Ovary (tissue), 10 donors: ENCODE results near the gene TNPO2. TPM values are rescaled to one million over a fixed set of nuclear protein-coding genes. Genes with fewer than 3 reads are reported as not detected.

Experiments
- DNase-seq, 5 donors: peaks; one replicate each; pipeline ENCODE4 v3.0.0-alpha.2; 2019 to 2020
- H3K27ac ChIP-seq, 2 donors: fragments of 200-600 bp; one replicate each; pipeline versions ENCODE4 v1.5.1 to v1.8.0; 2019 to 2022
- H3K27me3 ChIP-seq: fragments of 200-600 bp; one replicate; pipeline ENCODE4 v1.8.0; 2022
- H3K36me3 ChIP-seq: fragments of 200-600 bp; sonication (generic); one replicate; pipeline ENCODE4 v1.5.1; 2019
- H3K4me1 ChIP-seq: one replicate; pipeline ENCODE4 v1.8.1; 2013; ENCODE audit warnings: mild to moderate bottlenecking, moderate library complexity; ENCODE audit not compliant: insufficient read depth
- H3K4me3 ChIP-seq: fragments of 200-600 bp; sonication (generic); one replicate; pipeline ENCODE4 v1.5.1; 2017
- H3K9me3 ChIP-seq, 2 donors: fragments of 200-600 bp in 1 of 2; sonication (generic) in 1 of 2; one replicate each; pipeline versions ENCODE4 v1.5.1 to v1.8.1; 2013 to 2019; ENCODE audit warnings: mild to moderate bottlenecking in 1 of 2, moderate library complexity in 1 of 2
- EP300 ChIP-seq: sonication (generic); formaldehyde crosslinking; IDR thresholded peaks from one replicate; pipeline ENCODE4 v1.6.1; 2017; ENCODE audit warnings: antibody characterized with exemption
- POLR2A ChIP-seq: fragments of 450-650 bp; IDR thresholded peaks from one replicate; pipeline ENCODE4 v1.6.1; 2017; ENCODE audit warnings: antibody characterized with exemption, mild to moderate bottlenecking, moderate library complexity
- WGBS, 3 donors: extraction: QIAGEN DNeasy Blood & Tissue Kit in 1 of 3; methylation state at CpG; one replicate each; pipeline versions ENCODE4 v1.1.5 to v1.1.7; 2013 to 2017; 5-methylcytosine and 5-hydroxymethylcytosine counted together
- intact Hi-C, 4 donors: fragments of 100-400 bp; cut with DNase I; formaldehyde crosslinking; loops; one replicate each; pipeline versions ENCODE4 v1.11.0 to v1.15.1; 2022 to 2023
- long read RNA-seq, 3 donors: library from polyadenylated mRNA in 2 of 3; unstranded in 2 of 3; transcript quantifications; one replicate each; pipeline ENCODE4 v2.0.0 and lab custom pipeline, GENCODE V29; 2021 to 2026
- polyA plus RNA-seq, 2 donors: library from polyadenylated mRNA; stranded (reverse); fragments of 200-250 nt in 1 of 2; fragments of 350-450 nt in 1 of 2; fragmentation: Illumina TruSeq in 1 of 2; extraction: RNeasy Lipid Tissue Mini Kit (QIAGEN cat#74804) in 1 of 2; gene quantifications; one replicate each; pipeline ENCODE4 v1.2.3, GENCODE V29; 2013 to 2014
- total RNA-seq, 7 donors: library from RNA; depleted of rRNA in 2 of 7; stranded (reverse); fragments of >200 nt in 2 of 7; fragmentation: NEBNext Ultra II Directional in 3 of 7; extraction: Animal tissue kit (Norgen Biotek cat#: 25700) in 3 of 7; gene quantifications; one replicate each; pipeline versions ENCODE4 v1.1.0 to v1.2.4, GENCODE V29; 2016 to 2023
- TF ChIP-seq, protein P1 (sequence below), 3 donors: fragments of 450-650 bp in 2 of 3; fragments of 200-600 bp in 1 of 3; IDR thresholded peaks; one replicate each; pipeline versions ENCODE4 v1.5.1 to v1.8.0; 2016 to 2022; ENCODE audit warnings: antibody characterized with exemption in 3 of 3, mild to moderate bottlenecking in 1 of 3
- donor health status: DM: no; HTN: no; CAD: no; lungs with moderate emphysema.
- donor health status: DM: no; HTN: no; CAD: no.
- donor health status: Bipolar disorder and iron deficiency.
- donor health status: DM: yes; HTN: yes; CAD: no.
- donor health status: DM: no; HTN: no; CAD: no.
- donor health status: DM: yes; HTN: yes; CAD: no.

TNPO2 gene
- 100 to 1,000 TPM in 2 of 7 donors, 10 to 100 TPM in 5; 42.1 to 109 (median 89.9) TPM for total RNA-seq
- 10 to 100 TPM; 41.5 to 51.6 TPM for polyA plus RNA-seq
- long read RNA-seq, donor 1, partial matches to known transcripts: 9 of 29 reads
- long read RNA-seq, donor 1, other reads (novel, unspliced or antisense): 19 of 29 reads
- long read RNA-seq, donor 2, partial matches to known transcripts: 188 of 188 reads
- long read RNA-seq, donor 2, other reads (novel, unspliced or antisense): 0 of 188 reads
- long read RNA-seq, donor 3, partial matches to known transcripts: 6 of 38 reads
- long read RNA-seq, donor 3, other reads (novel, unspliced or antisense): 31 of 38 reads

DNA sequence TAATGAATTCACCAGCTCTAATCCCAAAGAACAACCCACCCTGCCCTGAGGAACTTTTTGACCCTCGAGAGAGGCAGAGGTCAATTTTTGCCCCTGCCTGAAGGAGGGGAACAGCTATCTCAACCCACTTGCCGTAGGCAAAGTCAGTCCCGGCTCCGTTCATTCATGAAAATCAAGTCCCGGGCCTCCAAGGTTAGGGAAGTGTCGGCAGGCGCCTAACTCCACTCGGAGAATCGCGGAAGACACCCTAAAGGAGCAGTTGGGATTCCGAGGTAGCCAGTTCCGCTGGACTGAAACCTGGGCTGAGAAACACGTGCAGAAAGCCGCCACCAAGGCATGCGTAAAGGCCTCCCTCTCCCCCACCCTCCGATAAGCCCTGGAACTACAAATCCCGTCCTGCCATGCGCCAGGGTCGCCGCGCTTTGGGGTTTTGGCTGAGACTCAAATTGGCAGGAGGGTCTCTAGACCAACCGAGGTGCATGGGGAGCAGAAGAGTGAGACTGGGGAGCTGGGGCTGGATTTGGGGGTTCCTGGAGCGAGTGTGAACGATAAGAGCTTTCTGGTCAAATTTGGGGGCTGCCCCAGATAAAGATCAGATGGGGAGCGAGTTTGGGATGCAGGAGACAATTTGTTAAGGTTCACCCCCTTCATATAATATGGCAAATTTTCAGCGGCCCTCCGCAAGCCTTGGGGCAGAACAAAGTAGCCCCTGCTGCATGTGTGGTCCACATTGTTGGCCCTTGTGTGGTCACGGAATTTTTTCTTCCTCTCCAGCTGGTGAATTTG, at the start of gene TNPO2:
TSS of gene TNPO2 (minus strand) at position 292 of the 786 bp plus-strand sequence. CDS start 2,955 bp downstream, outside the sequence.
- TF ChIP-seq, protein P1, sequence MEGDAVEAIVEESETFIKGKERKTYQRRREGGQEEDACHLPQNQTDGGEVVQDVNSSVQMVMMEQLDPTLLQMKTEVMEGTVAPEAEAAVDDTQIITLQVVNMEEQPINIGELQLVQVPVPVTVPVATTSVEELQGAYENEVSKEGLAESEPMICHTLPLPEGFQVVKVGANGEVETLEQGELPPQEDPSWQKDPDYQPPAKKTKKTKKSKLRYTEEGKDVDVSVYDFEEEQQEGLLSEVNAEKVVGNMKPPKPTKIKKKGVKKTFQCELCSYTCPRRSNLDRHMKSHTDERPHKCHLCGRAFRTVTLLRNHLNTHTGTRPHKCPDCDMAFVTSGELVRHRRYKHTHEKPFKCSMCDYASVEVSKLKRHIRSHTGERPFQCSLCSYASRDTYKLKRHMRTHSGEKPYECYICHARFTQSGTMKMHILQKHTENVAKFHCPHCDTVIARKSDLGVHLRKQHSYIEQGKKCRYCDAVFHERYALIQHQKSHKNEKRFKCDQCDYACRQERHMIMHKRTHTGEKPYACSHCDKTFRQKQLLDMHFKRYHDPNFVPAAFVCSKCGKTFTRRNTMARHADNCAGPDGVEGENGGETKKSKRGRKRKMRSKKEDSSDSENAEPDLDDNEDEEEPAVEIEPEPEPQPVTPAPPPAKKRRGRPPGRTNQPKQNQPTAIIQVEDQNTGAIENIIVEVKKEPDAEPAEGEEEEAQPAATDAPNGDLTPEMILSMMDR (IDR thresholded peaks at IDR 0.05): no peak
- TF ChIP-seq EP300: no peak
- no peak for TF ChIP-seq POLR2A
- Histone ChIP-seq H3K9me3 (no peaks in the 10 kb centered on the region), H3K27ac (peak within 1 kb of the TSS; percentile 91 to 99), H3K27me3 (no peaks in the 10 kb centered on the region), H3K4me1 (peaks cover 8% of the 10 kb centered on the region), H3K4me3 (peak within 1 kb of the TSS; percentile 78), H3K36me3 (no peaks in the 10 kb centered on the region)
- peak; percentile 49 to 71 (median 58) for DNase-seq
- intact Hi-C loops: no loop called here
- WGBS, 3 donors: 1 to 2% (median 1%) methylated on average over 28 of the region's 28 CpGs

DNA sequence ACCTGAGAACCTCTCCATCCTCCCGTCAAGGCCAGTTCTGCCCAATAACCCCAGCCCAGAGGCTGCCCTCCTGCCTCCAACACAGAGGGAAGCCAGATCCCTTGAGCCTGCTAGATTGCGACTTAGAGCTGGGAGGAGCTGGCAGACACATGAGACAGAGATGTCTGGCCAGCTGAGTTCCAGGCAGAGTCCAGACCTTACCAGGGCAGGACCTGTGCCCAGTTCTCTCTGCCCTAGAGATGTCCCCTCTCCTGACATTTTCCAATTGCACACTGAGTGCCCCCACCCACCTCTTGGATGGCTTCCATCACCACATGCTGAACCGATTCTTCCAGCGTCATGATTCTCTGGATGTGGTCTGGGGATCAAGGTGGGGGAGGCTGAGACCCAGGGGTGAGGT, 48.6 kb upstream of the TNPO2 start:
- H3K9me3 ChIP-seq: no peaks in the 10 kb centered on the region
- DNase-seq: no peak
- H3K27me3 ChIP-seq: no peaks in the 10 kb centered on the region
- 58 to 73% (median 61%) methylated on average over 4 of the region's 4 CpGs for WGBS, 3 donors
- no peak overlapping the region for H3K27ac ChIP-seq
- peaks cover 4% of the 10 kb centered on the region for H3K4me1 ChIP-seq
- H3K36me3 ChIP-seq: no peaks in the 10 kb centered on the region
- no peak overlapping the region for H3K4me3 ChIP-seq
- intact Hi-C loops: loop anchor here in 1 of 4 donors (5.0 kb wide), 1 partner anchor 35 kb away; the partner anchor contains the start of gene RNASEH2A
- TF ChIP-seq POLR2A (no peak), EP300 (no peak)
- TF ChIP-seq, protein P1 (IDR thresholded peaks at IDR 0.05): no peak

DNA sequence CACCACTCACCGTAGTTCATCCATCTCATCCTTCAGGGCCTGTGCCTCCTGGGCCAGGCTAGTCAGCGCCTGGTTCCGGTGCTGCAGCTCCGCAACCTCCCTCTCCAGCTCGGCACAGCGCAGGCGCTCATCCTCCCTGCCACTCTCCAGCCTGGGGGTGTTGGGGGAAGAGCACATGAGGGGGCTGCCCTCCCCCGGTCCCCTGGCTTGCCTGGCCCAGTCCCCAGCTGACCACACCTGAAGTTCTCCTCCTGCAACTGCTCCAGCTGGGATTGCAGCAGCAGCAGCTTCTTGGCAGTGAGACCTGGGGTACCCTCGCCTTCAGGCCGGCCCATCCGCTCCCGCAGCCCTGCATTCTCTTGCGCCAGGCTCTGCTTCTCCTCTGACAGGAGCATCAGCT, 47.2 kb upstream of the TNPO2 start:
- H3K9me3 ChIP-seq: no peaks in the 10 kb centered on the region
- H3K36me3 ChIP-seq: no peaks in the 10 kb centered on the region
- intact Hi-C loops: loop anchor here in 1 of 4 donors (5.0 kb wide), 1 partner anchor 36 kb away; the partner anchor contains the start of gene RNASEH2A
- 92 to 96% (median 95%) methylated on average over 13 of the region's 13 CpGs for WGBS, 3 donors
- no peak overlapping the region for H3K4me3 ChIP-seq
- peaks cover 4% of the 10 kb centered on the region for H3K4me1 ChIP-seq
- no peaks in the 10 kb centered on the region for H3K27me3 ChIP-seq
- H3K27ac ChIP-seq: no peak overlapping the region
- DNase-seq: no peak
- TF ChIP-seq, protein P1 (IDR thresholded peaks at IDR 0.05): no peak
- no peak for TF ChIP-seq EP300

DNA sequence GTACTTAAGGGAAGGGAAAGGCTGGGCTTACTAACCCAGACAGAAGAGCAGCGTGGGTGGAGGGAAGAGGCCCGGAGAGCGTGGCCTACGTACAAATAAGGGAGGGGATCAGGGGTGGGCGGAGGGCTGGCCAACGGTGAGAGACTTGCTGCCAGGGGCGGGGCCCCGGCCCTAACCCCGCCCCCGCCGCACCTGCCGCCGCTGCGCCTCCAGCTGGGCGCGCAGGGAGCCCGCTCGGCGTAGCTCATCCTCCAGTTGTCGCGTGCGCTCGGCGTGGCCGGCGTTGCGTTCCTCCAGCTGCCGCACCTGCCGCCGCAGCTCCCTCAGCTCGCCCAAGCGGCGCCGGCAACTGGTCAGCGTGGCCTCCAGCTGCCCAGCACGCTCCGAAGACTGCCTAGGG, 46.0 kb upstream of the TNPO2 start:
- DNase-seq: no peak
- H3K4me3 ChIP-seq: no peak overlapping the region
- no peaks in the 10 kb centered on the region for H3K9me3 ChIP-seq
- TF ChIP-seq POLR2A: no peak
- TF ChIP-seq, protein P1 (IDR thresholded peaks at IDR 0.05): no peak
- no peak for TF ChIP-seq EP300
- no peaks in the 10 kb centered on the region for H3K4me1 ChIP-seq
- no peaks in the 10 kb centered on the region for H3K27me3 ChIP-seq
- no peak overlapping the region for H3K27ac ChIP-seq
- no peaks in the 10 kb centered on the region for H3K36me3 ChIP-seq
- intact Hi-C loops: loop anchor here (5.0 kb wide), 3 partner anchors 33 to 78 kb away; partner anchors contain the start of genes PRDX2 (in 3 of the 4), THSD8 (in 3 of the 4) and RNASEH2A (in 1 of the 4)
- 61 to 66% (median 64%) methylated on average over 36 to 37 of the region's 37 CpGs for WGBS, 3 donors
